Measurements from ENCODE around the gene TMEM187. TPM values are rescaled to one million over a fixed set of nuclear protein-coding genes. Genes with fewer than 3 reads are reported as not detected.

The TMEM187 gene
- total RNA-seq, 1 donor from 2014 or later, result 5.3 TPM

- FAIRE-seq (no peak), DNase-seq (ENCODE audit: low read depth) (no peak)
- Histone ChIP-seq H3K27me3 (ENCODE audit: control insufficient read depth, insufficient read depth, low read length) (no peaks in the 10 kb centered on the region), H3K36me3 (ENCODE audit: control insufficient read depth, insufficient read depth, low read length) (peaks cover 6% of the 10 kb centered on the region), H3K4me3 (ENCODE audit: low read depth, low read length) (no peak overlapping the region)
- no peak for TF ChIP-seq CTCF (IDR thresholded peaks at IDR 0.05; ENCODE audit: insufficient read depth, low read length, severe bottlenecking)
These were observed 58.3 kb downstream of the TMEM187 start for GRCh38 chrX:154030715-154031305.

- peaks cover 6% of the 10 kb centered on the region for H3K36me3 ChIP-seq (ENCODE audit: control insufficient read depth, insufficient read depth, low read length)
- H3K27me3 ChIP-seq (ENCODE audit: control insufficient read depth, insufficient read depth, low read length), result no peaks in the 10 kb centered on the region
- TF ChIP-seq CTCF (IDR thresholded peaks at IDR 0.05; ENCODE audit: insufficient read depth, low read length, severe bottlenecking), result no peak
- FAIRE-seq, result no peak
- DNase-seq (ENCODE audit: low read depth), result no peak
- no peak overlapping the region for H3K4me3 ChIP-seq (ENCODE audit: low read depth, low read length)
These were observed 59.6 kb downstream of the TMEM187 start for GRCh38 chrX:154032160-154032559.

- FAIRE-seq, result no peak
- no peaks in the 10 kb centered on the region for H3K27me3 ChIP-seq (ENCODE audit: control insufficient read depth, insufficient read depth, low read length)
- no peak for DNase-seq (ENCODE audit: low read depth)
- H3K4me3 ChIP-seq (ENCODE audit: low read depth, low read length), result no peak overlapping the region
- H3K36me3 ChIP-seq (ENCODE audit: control insufficient read depth, insufficient read depth, low read length), result peaks cover 6% of the 10 kb centered on the region
- no peak for TF ChIP-seq CTCF (IDR thresholded peaks at IDR 0.05; ENCODE audit: insufficient read depth, low read length, severe bottlenecking)
These were observed 60.1 kb downstream of the TMEM187 start for GRCh38 chrX:154032653-154033052.

Other genes with a start within 250 kb of the TMEM187 start
- 300 and 322 TPM in 2 replicates for gene BCAP31, start 248.4 kb upstream of the TMEM187 start, total RNA-seq
- 1.7 and 1.8 TPM in 2 replicates for gene ABCD1, start 247.9 kb upstream of the TMEM187 start, total RNA-seq
- gene PLXNB3, start 208.5 kb upstream of the TMEM187 start, total RNA-seq, result 4.5 and 5.4 TPM in 2 replicates
- gene SRPK3, start 191.7 kb upstream of the TMEM187 start, total RNA-seq, result under 0.01 and 0.26 TPM in 2 replicates
- gene IDH3G, start 178.4 kb upstream of the TMEM187 start, total RNA-seq, result 26.3 and 27.7 TPM in 2 replicates
- gene SSR4, start 178.1 kb upstream of the TMEM187 start, total RNA-seq, result 126 and 136 TPM in 2 replicates
- under 0.01 TPM in 2 replicates for gene PDZD4, start 142.2 kb upstream of the TMEM187 start, total RNA-seq
- 0.26 and 1.4 TPM in 2 replicates for gene L1CAM, start 86.6 kb upstream of the TMEM187 start, total RNA-seq
- gene AVPR2, start 68.1 kb upstream of the TMEM187 start, total RNA-seq, result not detected in 2 replicates
- 0.77 and 0.79 TPM in 2 replicates for gene ARHGAP4, start 46.5 kb upstream of the TMEM187 start, total RNA-seq
- 56.9 and 66.8 TPM in 2 replicates for gene NAA10, start 37.7 kb upstream of the TMEM187 start, total RNA-seq
- 5.5 and 10.3 TPM in 2 replicates for gene RENBP, start 28.1 kb upstream of the TMEM187 start, total RNA-seq
- 5.5 and 7.3 TPM in 2 replicates for gene HCFC1, start 936 bp upstream of the TMEM187 start, total RNA-seq
- gene IRAK1, start 47.1 kb downstream of the TMEM187 start, total RNA-seq, result 114 and 119 TPM in 2 replicates
- gene MECP2, start 125.0 kb downstream of the TMEM187 start, total RNA-seq, result 21.1 and 28.9 TPM in 2 replicates
- not detected in 2 replicates for gene OPN1LW, start 171.5 kb downstream of the TMEM187 start, total RNA-seq
- not detected in 2 replicates for gene OPN1MW, start 209.8 kb downstream of the TMEM187 start, total RNA-seq
- gene OPN1MW2, start 247.0 kb downstream of the TMEM187 start, total RNA-seq, result not detected in 2 replicates

All from bronchial epithelial cell (primary cell).